Activated T-cell treated with anti-CD3 and anti-CD28 coated beads for 4 hours (primary cell): Measurements from ENCODE around the gene ARHGAP42.
"Not testable (repeated sequence)": the region's sequence is repeated elsewhere in the genome, so short reads cannot be mapped to it uniquely, and the experiment has no call there.

Experiments used
- DNase-seq: peaks from one replicate; pipeline ENCODE4 v3.0.0-alpha.2; 2020

The ARHGAP42 gene

GRCh38 chr11:100731471-100731870, 44.4 kb downstream of the ARHGAP42 start:
- no peak for DNase-seq

DNA sequence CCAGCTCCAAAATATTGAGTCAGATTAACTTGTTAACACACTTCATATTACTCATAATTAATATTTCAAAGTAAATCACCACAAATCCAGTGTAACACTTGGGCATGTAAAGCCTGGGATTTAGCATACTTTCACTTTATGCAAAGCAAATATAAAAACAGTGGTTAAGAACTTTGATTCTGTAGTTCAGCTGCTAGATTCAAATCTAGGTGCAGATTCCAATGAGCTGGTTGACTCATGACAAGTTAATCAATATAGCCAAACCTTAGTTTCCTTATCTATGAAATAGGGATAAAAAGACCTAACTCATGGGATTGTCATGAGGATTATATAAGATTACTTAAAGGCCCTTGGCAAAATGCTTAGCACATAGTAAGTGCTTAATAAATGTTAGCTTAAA, 45.9 kb downstream of the ARHGAP42 start:
- no peak for DNase-seq

DNA sequence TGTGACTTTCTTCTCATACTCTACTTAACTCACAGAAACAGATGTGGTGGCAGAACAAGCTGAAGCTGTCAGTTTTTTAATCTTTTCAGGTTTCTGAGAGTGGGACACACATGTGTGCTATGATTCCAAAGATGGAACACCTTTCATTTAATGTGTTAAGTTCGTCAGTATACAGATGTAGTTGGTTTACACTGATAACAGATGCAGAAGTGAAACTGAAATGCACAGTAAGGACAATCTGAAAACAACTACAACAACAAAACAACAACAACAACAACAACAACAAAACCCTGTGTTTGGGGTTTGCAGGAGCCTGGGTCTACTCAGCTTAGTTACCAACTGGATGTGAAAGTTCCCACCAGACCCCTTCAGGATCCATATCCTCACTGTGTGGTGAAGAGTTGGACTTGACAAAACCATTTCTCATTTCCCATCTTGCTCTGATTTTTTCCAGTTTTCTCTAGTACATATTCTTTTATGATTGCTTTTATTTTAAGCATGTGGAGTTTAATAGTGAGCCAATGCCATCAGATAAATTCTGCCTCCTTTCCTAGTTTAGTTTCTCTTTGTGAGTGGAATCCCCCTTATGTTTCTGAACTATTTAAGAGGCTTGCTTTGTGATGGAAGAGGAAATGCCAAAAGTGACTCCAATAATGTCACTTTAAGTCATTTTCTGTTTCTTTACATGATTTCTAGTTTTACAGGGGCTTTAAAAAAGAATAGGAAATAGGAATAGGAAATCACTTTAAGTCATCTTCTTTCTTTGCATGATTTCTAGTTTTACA, 47.8 kb downstream of the ARHGAP42 start:
- DNase-seq: no peak

- DNase-seq: no peak
These were observed 49.0 kb downstream of the ARHGAP42 start for GRCh38 chr11:100735949-100736675.

GRCh38 chr11:100738701-100739270, 51.7 kb downstream of the ARHGAP42 start:
- no peak for DNase-seq

DNA sequence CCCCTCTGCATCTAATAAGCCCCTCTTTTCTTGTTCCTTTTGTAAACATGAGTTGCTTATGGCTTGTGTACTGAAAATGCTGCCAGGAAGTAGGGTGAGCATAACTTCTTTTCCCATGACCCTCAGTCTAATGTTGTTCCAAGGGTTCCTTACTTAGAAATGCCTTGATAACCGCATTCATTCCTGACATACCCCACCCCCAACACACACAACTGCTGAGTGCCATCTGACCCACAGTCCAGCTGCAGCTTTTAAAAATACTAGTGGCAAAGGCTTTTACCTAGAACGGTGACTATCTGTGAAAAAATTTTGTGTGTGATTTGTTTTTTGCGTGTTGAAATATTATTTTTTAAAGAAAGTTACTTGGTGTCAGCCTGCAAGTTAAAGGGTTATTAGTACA, 52.6 kb downstream of the ARHGAP42 start:
- no peak for DNase-seq

- DNase-seq: no peak
These were observed 53.4 kb downstream of the ARHGAP42 start for GRCh38 chr11:100740440-100740839.

GRCh38 chr11:100741866-100742625, 55.0 kb downstream of the ARHGAP42 start:
- no peak for DNase-seq

DNA sequence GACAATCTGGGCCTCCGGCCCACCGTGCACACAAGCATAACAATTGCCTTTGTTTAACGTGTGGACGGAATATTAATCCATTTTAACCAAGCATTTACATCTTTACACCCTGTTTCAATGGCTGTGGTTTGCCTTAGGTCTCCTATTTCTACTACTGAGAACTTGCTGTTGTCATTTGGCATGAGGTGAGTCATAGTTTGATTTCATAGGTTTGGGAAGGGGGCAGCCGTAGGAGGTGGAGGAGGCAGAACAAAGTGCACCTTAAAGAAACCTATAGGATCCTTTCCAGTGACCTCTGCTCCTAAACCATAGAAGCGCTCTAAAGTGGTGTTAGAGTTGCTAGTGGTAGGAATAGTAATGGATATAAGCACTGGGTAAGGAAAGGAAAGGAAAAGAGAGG, 59.4 kb downstream of the ARHGAP42 start:
- no peak for DNase-seq

GRCh38 chr11:100748153-100748552, 61.1 kb downstream of the ARHGAP42 start:
- no peak for DNase-seq

GRCh38 chr11:100749887-100750565, 62.9 kb downstream of the ARHGAP42 start:
- DNase-seq: not testable (repeated sequence)

GRCh38 chr11:100750566-100750891, 63.4 kb downstream of the ARHGAP42 start:
- not testable (repeated sequence) for DNase-seq

GRCh38 chr11:100752371-100753171, 65.5 kb downstream of the ARHGAP42 start:
- DNase-seq: no peak

DNA sequence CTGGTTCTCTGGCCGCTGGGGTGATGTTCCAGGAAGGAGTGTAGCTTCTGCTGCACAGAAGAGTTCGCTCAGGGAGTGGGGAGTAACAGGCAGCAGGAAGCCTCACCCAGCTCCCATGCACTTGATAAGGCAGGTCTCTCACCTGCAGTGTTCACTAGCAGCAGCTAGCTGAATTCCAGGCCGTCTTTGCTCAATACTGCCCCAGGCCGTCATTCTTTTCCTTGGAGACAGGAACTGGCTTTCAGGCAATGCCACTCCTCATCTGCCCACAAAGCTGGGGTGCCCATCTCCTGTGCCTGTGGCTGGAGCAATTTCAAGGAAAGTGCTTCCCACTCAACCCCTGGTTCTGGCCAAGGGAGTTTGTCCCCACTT, 66.1 kb downstream of the ARHGAP42 start:
- DNase-seq: no peak

DNA sequence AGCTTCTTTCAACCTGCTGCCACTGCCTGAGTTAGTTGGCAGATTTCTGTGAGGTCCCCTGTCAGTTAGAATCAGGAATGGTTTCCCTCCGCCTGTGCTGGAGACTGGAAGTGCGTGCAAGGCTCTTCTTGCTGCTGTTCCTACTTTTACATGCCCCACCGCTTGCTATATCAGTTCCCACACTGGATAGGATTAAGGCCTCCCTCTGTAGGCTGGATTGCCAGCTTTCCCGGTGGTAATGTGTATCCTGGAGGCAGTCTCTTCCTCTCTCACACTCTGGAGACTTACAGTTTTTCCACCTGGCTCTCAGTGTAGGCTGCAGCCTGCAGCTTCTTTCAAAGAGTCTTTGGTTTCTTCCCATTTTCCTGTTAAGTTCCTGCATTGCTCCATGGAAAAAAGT, 66.5 kb downstream of the ARHGAP42 start:
- DNase-seq: no peak

DNA sequence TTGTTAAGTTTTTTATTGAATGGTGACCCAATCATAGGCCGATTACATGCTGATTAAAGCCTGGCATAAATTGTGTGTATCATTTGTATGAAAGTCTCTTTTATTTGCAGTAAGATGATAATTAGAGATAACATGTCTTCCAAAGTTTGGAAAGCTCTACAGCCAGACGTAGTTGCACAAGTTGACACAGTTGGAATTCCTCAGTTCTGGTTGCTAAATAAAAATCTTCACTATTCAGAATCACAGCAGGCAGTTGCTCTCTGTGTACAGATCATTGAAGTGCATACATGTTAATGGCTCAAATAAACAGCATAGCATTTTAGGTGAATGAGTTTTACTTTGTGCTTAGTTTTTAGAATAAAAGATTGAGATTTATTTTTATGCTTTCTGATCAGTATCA, 69.5 kb downstream of the ARHGAP42 start:
- no peak for DNase-seq

DNA sequence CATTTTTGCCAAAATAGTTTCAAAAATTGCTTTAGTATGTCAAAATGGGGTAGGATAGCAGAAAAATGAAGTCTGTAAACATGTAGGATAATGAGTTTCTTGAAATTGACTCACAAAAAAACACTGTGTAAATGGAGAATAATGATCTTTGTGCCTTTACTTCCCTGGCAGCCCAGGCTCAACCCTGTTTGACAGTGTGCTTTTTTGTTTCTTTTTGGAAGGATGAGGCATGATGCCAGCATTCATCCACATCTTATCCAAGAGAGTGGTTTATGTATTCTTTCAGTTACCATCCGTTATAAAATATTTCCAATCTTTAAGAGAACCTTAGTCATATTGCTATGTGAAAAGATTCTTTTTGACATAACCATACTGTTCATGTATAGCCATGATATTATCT, 70.6 kb downstream of the ARHGAP42 start:
- DNase-seq: no peak

DNA sequence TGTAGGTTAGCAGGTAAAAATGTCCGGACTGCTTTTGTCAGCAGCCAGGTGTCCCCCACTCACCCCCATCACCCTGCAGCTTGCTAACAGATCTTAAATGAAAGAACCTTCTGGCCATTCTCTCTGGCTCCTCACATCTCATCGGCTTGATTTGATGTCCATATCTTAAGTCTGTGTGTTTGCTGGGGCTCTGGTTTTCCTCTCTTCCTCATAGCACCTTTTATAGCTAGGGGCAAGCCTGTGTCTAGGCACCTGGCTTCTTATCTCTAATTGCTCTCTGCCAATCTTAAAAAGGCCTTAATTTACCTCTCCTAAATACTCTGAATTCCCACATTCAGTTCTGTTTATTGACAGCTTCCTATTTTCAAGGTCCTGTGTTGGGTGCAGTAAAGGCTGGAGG, 72.0 kb downstream of the ARHGAP42 start:
- no peak for DNase-seq

DNA sequence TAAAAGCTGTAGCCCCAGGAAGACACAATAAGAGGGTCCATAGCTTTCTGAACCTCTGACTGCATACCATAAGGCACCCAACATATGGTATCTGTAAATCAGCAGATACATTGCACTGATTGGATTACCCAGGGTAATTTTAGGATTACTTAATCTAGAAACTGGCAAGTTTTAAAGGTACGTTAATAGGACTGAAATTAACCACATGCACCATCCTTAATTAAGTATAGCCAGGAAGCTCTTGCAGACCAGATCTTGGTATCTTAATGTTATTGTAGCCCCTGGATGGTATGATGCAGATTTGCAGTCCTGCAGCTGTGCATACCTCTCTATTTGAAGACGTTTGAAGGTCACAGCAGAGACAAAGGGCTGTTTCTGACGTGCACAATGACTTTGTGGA, 72.8 kb downstream of the ARHGAP42 start:
- no peak for DNase-seq

GRCh38 chr11:100760744-100761143, 73.7 kb downstream of the ARHGAP42 start:
- DNase-seq: no peak

GRCh38 chr11:100761841-100762240, 74.8 kb downstream of the ARHGAP42 start:
- no peak for DNase-seq

GRCh38 chr11:100766764-100767163, 79.7 kb downstream of the ARHGAP42 start:
- no peak for DNase-seq
